Renal cortical epithelial cell (primary cell): ENCODE results near the gene SPDYE3. TPM values are rescaled to one million over a fixed set of nuclear protein-coding genes. Genes with fewer than 3 reads are reported as not detected.

ENCODE experiments used
- total RNA-seq: library from RNA; depleted of rRNA; stranded (reverse); fragments of >200 nt; gene quantifications from 2 replicates; pipeline ENCODE4 v1.2.3, GENCODE V29; 2014

SPDYE3 gene
- total RNA-seq, 1 donor from 2014 or later, result 0.05 TPM

Other genes starting within 250 kb of the SPDYE3 start
- gene ZNF3, start 226.0 kb upstream of the SPDYE3 start, total RNA-seq, result 35.4 and 37.0 TPM in 2 replicates
- gene COPS6, start 218.7 kb upstream of the SPDYE3 start, total RNA-seq, result 36.6 and 72.5 TPM in 2 replicates
- 40.1 and 73.1 TPM in 2 replicates for gene MCM7, start 206.3 kb upstream of the SPDYE3 start, total RNA-seq
- 30.0 and 39.1 TPM in 2 replicates for gene AP4M1, start 206.1 kb upstream of the SPDYE3 start, total RNA-seq
- gene TAF6, start 188.3 kb upstream of the SPDYE3 start, total RNA-seq, result 32.6 and 100 TPM in 2 replicates
- gene CNPY4, start 188.1 kb upstream of the SPDYE3 start, total RNA-seq, result 25.6 and 27.4 TPM in 2 replicates
- 1.6 and 2.0 TPM in 2 replicates for gene MBLAC1, start 180.7 kb upstream of the SPDYE3 start, total RNA-seq
- 58.4 and 86.1 TPM in 2 replicates for gene LAMTOR4, start 158.8 kb upstream of the SPDYE3 start, total RNA-seq
- 4.0 and 4.6 TPM in 2 replicates for gene TRAPPC14, start 149.0 kb upstream of the SPDYE3 start, total RNA-seq
- 0.75 TPM in 1 of 2 replicates, not detected in the other for gene GAL3ST4, start 139.1 kb upstream of the SPDYE3 start, total RNA-seq
- 1.6 and 2.3 TPM in 2 replicates for gene GPC2, start 130.3 kb upstream of the SPDYE3 start, total RNA-seq
- not detected in 2 replicates for gene STAG3, start 129.8 kb upstream of the SPDYE3 start, total RNA-seq
- not detected in 2 replicates for gene PVRIG, start 87.8 kb upstream of the SPDYE3 start, total RNA-seq
- gene PILRB, start 50.4 kb downstream of the SPDYE3 start, total RNA-seq, result 7.1 and 17.6 TPM in 2 replicates
- gene PILRA, start 65.8 kb downstream of the SPDYE3 start, total RNA-seq, result 0.35 and 2.0 TPM in 2 replicates
- 0.17 and 2.8 TPM in 2 replicates for gene ZCWPW1, start 121.0 kb downstream of the SPDYE3 start, total RNA-seq
- gene MEPCE, start 122.1 kb downstream of the SPDYE3 start, total RNA-seq, result 18.2 and 28.2 TPM in 2 replicates
- 13.1 and 29.7 TPM in 2 replicates for gene PPP1R35, start 128.8 kb downstream of the SPDYE3 start, total RNA-seq
- not detected in 2 replicates for gene SPACDR, start 156.6 kb downstream of the SPDYE3 start, total RNA-seq
- gene TSC22D4, start 171.5 kb downstream of the SPDYE3 start, total RNA-seq, result 14.6 and 25.2 TPM in 2 replicates
- 0.20 TPM in 1 of 2 replicates, not detected in the other for gene NYAP1, start 176.2 kb downstream of the SPDYE3 start, total RNA-seq
- 4.2 and 8.2 TPM in 2 replicates for gene AGFG2, start 231.5 kb downstream of the SPDYE3 start, total RNA-seq